ENCODE data around the gene KMT2D.

KMT2D gene

DNA sequence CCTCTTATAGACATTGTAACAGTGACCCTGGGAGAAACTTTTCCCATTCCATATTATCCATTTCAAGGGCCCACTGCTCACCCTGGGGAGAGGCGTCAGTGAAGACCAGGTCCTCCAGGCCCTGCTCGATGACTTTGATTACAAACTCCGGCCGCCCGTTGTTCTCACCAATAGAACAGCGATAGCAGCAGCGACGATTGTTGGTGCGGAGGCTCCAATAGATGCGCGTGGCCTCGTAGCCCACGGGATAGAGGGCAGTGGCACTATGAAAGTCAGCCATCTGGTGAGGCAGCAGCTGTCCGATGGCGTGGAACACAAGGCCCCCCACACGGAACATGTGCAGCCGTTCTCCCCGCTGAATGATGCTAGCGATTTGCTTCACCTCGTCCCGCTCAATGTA lies 34.5 kb downstream of the KMT2D start:
- no peak overlapping the region for H2AK5ac ChIP-seq (ENCODE audit: low read depth, low read length)

DNA sequence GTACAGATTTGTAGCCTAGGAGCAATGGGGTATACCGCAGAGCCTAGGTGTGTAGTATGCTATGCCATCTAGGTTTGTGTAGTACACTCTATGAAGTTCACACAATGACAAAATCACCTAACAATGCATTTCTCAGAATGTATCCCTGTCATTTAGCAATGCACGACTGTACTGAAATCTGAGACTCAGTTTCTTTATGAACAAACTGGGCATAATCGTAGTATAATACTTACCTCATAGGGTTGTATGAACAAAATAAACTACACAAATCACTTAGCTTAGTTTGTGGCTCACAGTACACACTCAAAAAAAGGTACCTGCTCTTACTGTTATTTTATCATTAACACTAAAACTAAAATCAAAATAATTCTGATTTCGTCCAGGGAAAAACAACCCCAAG lies 35.1 kb downstream of the KMT2D start:
- Histone ChIP-seq H3K27me3 (ENCODE audit: control insufficient read depth in 3 of 3, insufficient read depth in 3 of 3, low read depth in 1 of 3, low read length in 3 of 3) (no peaks in the 10 kb centered on the region), H3K4ac (ENCODE audit: low read length) (no peak overlapping the region), H3K23ac (ENCODE audit: low read depth, low read length, poor library complexity) (no peak overlapping the region), H2AFZ (ENCODE audit: low read length) (no peak overlapping the region), H3K18ac (ENCODE audit: low read length) (no peak overlapping the region), H3K27ac (replicated peaks; ENCODE audit: low read length) (no peak overlapping the region), H3K4me2 (ENCODE audit: insufficient read depth, low read length, poor library complexity, severe bottlenecking) (no peak overlapping the region), H3K4me3 (ENCODE audit: low read length in 2 of 2) (no peak overlapping the region), H3K14ac (ENCODE audit: low read length) (no peak overlapping the region), H4K91ac (ENCODE audit: low read depth, low read length, poor library complexity) (no peak overlapping the region), H2BK120ac (ENCODE audit: low read depth, low read length) (no peak overlapping the region), H3K4me1 (ENCODE audit: control insufficient read depth in 2 of 2, insufficient read depth in 1 of 2, low read depth in 1 of 2, low read length in 2 of 2) (no peaks in the 10 kb centered on the region), H3K79me1 (ENCODE audit: low read depth, low read length) (peaks cover 4% of the 10 kb centered on the region), H3K9me3 (replicated peaks in 1 of 2; ENCODE audit: control insufficient read depth in 2 of 2, insufficient read depth in 1 of 2, low read depth in 1 of 2, low read length in 2 of 2) (peaks cover 0 to 2% of the 10 kb centered on the region in 2 donors), H4K8ac (ENCODE audit: low read depth, low read length) (no peak overlapping the region), H2BK15ac (ENCODE audit: low read length) (no peak overlapping the region), H3K36me3 (replicated peaks in 1 of 2; ENCODE audit: control insufficient read depth in 2 of 2, insufficient read depth in 2 of 2, low read length in 2 of 2) (peaks cover 69 to 99% of the 10 kb centered on the region in 2 donors), H2BK12ac (ENCODE audit: low read length) (no peak overlapping the region), H2AK5ac (ENCODE audit: low read depth, low read length) (no peak overlapping the region), H2BK5ac (ENCODE audit: low read length) (no peak overlapping the region), H3K9ac (ENCODE audit: low read depth, low read length, poor library complexity) (no peak overlapping the region)
- WGBS, 2 donors (ENCODE audit: extremely low coverage in 2 of 2, insufficient read length in 2 of 2, insufficient replicate concordance in 1 of 2): no CpG with 5 or more reads among the region's 4 CpGs
- DNase-seq (ENCODE audit: low spot score): no peak

More for the DNA sequence above, 34.5 kb downstream of the KMT2D start:
- DNase-seq (ENCODE audit: low spot score): no peak
- Histone ChIP-seq H2BK15ac (ENCODE audit: low read length) (no peak overlapping the region), H3K9me3 (replicated peaks in 1 of 2; ENCODE audit: control insufficient read depth in 2 of 2, insufficient read depth in 1 of 2, low read depth in 1 of 2, low read length in 2 of 2) (peaks cover 0 to 2% of the 10 kb centered on the region in 2 donors), H2AFZ (ENCODE audit: low read length) (no peak overlapping the region), H3K27me3 (ENCODE audit: control insufficient read depth in 3 of 3, insufficient read depth in 3 of 3, low read depth in 1 of 3, low read length in 3 of 3) (no peaks in the 10 kb centered on the region), H3K18ac (ENCODE audit: low read length) (no peak overlapping the region), H3K4me1 (ENCODE audit: control insufficient read depth in 2 of 2, insufficient read depth in 1 of 2, low read depth in 1 of 2, low read length in 2 of 2) (no peaks in the 10 kb centered on the region), H3K36me3 (replicated peaks in 1 of 2; ENCODE audit: control insufficient read depth in 2 of 2, insufficient read depth in 2 of 2, low read length in 2 of 2) (peaks cover 76 to 99% of the 10 kb centered on the region in 2 donors), H2BK12ac (ENCODE audit: low read length) (no peak overlapping the region), H4K91ac (ENCODE audit: low read depth, low read length, poor library complexity) (no peak overlapping the region), H3K4me3 (ENCODE audit: low read length in 2 of 2) (peak overlapping the region in 1 of 2 donors; percentile 5), H2BK5ac (ENCODE audit: low read length) (no peak overlapping the region), H4K8ac (ENCODE audit: low read depth, low read length) (no peak overlapping the region), H3K14ac (ENCODE audit: low read length) (no peak overlapping the region), H2BK120ac (ENCODE audit: low read depth, low read length) (no peak overlapping the region), H3K23ac (ENCODE audit: low read depth, low read length, poor library complexity) (no peak overlapping the region), H3K79me1 (ENCODE audit: low read depth, low read length) (peaks cover 4% of the 10 kb centered on the region), H3K9ac (ENCODE audit: low read depth, low read length, poor library complexity) (no peak overlapping the region), H3K27ac (replicated peaks; ENCODE audit: low read length) (no peak overlapping the region), H3K4me2 (ENCODE audit: insufficient read depth, low read length, poor library complexity, severe bottlenecking) (no peak overlapping the region), H3K4ac (ENCODE audit: low read length) (no peak overlapping the region)
- no CpG with 5 or more reads among the region's 21 CpGs for WGBS, 2 donors (ENCODE audit: extremely low coverage in 2 of 2, insufficient read length in 2 of 2, insufficient replicate concordance in 1 of 2)

DNA sequence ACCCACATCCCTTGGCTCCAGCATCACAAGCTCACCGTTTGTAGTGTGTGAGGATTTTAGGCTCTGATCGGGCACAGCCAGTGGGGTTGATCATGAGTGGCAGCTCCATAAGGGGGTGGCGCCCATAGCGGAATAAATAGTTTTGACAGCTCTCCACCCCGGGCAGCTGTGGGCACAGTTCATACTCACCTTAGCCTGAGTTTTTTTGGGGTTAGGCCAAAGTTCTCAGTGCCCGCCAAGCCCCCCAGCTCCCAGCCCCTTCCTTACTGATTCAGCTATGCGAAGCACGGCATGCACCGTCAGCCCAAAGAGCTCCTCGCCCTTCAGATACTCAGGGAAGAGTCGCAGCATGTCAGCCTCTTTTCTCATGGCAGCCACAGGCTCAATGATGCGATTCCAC lies 36.1 kb downstream of the KMT2D start:
- H3K27ac ChIP-seq (replicated peaks; ENCODE audit: low read length): no peak overlapping the region
- no peak overlapping the region for H3K4me2 ChIP-seq (ENCODE audit: insufficient read depth, low read length, poor library complexity, severe bottlenecking)
- H2BK12ac ChIP-seq (ENCODE audit: low read length): no peak overlapping the region
- peaks cover 1% of the 10 kb centered on the region for H3K79me1 ChIP-seq (ENCODE audit: low read depth, low read length)
- DNase-seq (ENCODE audit: low spot score): no peak
- no peak overlapping the region for H3K18ac ChIP-seq (ENCODE audit: low read length)
- H3K4me1 ChIP-seq (ENCODE audit: control insufficient read depth in 2 of 2, insufficient read depth in 1 of 2, low read depth in 1 of 2, low read length in 2 of 2): peaks cover 0 to under 1% of the 10 kb centered on the region in 2 donors
- H3K27me3 ChIP-seq (ENCODE audit: control insufficient read depth in 3 of 3, insufficient read depth in 3 of 3, low read depth in 1 of 3, low read length in 3 of 3): no peaks in the 10 kb centered on the region
- no peak overlapping the region for H3K9ac ChIP-seq (ENCODE audit: low read depth, low read length, poor library complexity)
- no peak overlapping the region for H3K4ac ChIP-seq (ENCODE audit: low read length)
- no peak overlapping the region for H2AK5ac ChIP-seq (ENCODE audit: low read depth, low read length)
- peaks cover 0 to 2% of the 10 kb centered on the region in 2 donors for H3K9me3 ChIP-seq (replicated peaks in 1 of 2; ENCODE audit: control insufficient read depth in 2 of 2, insufficient read depth in 1 of 2, low read depth in 1 of 2, low read length in 2 of 2)
- H2BK5ac ChIP-seq (ENCODE audit: low read length): no peak overlapping the region
- no peak overlapping the region for H2BK15ac ChIP-seq (ENCODE audit: low read length)
- H3K36me3 ChIP-seq (replicated peaks in 1 of 2; ENCODE audit: control insufficient read depth in 2 of 2, insufficient read depth in 2 of 2, low read length in 2 of 2): peaks cover 64 to 92% of the 10 kb centered on the region in 2 donors
- no peak overlapping the region for H4K91ac ChIP-seq (ENCODE audit: low read depth, low read length, poor library complexity)
- no peak overlapping the region for H2AFZ ChIP-seq (ENCODE audit: low read length)
- no peak overlapping the region for H3K23ac ChIP-seq (ENCODE audit: low read depth, low read length, poor library complexity)
- H3K14ac ChIP-seq (ENCODE audit: low read length): no peak overlapping the region
- no peak overlapping the region for H2BK120ac ChIP-seq (ENCODE audit: low read depth, low read length)
- H3K4me3 ChIP-seq (ENCODE audit: low read length in 2 of 2): no peak overlapping the region
- WGBS, 2 donors (ENCODE audit: extremely low coverage in 2 of 2, insufficient read length in 2 of 2, insufficient replicate concordance in 1 of 2): no CpG with 5 or more reads among the region's 12 CpGs
- H4K8ac ChIP-seq (ENCODE audit: low read depth, low read length): no peak overlapping the region

DNA sequence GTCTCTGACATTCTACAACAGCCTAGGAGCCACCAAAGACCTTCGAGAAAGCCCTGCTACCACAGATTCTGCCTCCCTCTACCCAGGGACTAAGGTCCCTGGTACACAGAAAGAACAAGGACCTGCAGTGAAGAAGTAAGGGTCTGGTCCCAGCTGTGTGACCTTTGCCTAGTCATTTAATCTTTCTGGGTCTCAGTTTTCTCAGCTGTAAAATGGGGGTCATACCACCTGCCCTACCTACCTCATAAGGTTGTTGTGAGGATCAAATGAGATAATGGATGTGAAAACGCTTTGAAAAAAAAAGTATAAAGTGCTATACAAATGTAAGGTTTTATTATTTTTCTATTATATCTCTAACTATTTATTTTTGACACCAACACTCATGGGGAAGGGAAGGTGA lies 36.8 kb downstream of the KMT2D start:
- Histone ChIP-seq H3K36me3 (replicated peaks in 1 of 2; ENCODE audit: control insufficient read depth in 2 of 2, insufficient read depth in 2 of 2, low read length in 2 of 2) (peaks cover 58 to 87% of the 10 kb centered on the region in 2 donors), H2BK120ac (ENCODE audit: low read depth, low read length) (no peak overlapping the region)

More for the DNA sequence above, 36.8 kb downstream of the KMT2D start:
- Histone ChIP-seq H2AFZ (ENCODE audit: low read length) (no peak overlapping the region), H3K18ac (ENCODE audit: low read length) (no peak overlapping the region), H2BK15ac (ENCODE audit: low read length) (no peak overlapping the region), H3K9ac (ENCODE audit: low read depth, low read length, poor library complexity) (no peak overlapping the region), H3K27ac (replicated peaks; ENCODE audit: low read length) (no peak overlapping the region), H3K27me3 (ENCODE audit: control insufficient read depth in 3 of 3, insufficient read depth in 3 of 3, low read depth in 1 of 3, low read length in 3 of 3) (no peaks in the 10 kb centered on the region), H3K4me3 (ENCODE audit: low read length in 2 of 2) (no peak overlapping the region), H2BK12ac (ENCODE audit: low read length) (no peak overlapping the region), H2BK5ac (ENCODE audit: low read length) (no peak overlapping the region), H3K79me1 (ENCODE audit: low read depth, low read length) (peaks cover 1% of the 10 kb centered on the region), H4K8ac (ENCODE audit: low read depth, low read length) (no peak overlapping the region), H3K4me1 (ENCODE audit: control insufficient read depth in 2 of 2, insufficient read depth in 1 of 2, low read depth in 1 of 2, low read length in 2 of 2) (peaks cover 0 to 3% of the 10 kb centered on the region in 2 donors), H3K9me3 (replicated peaks in 1 of 2; ENCODE audit: control insufficient read depth in 2 of 2, insufficient read depth in 1 of 2, low read depth in 1 of 2, low read length in 2 of 2) (peaks cover 0 to 2% of the 10 kb centered on the region in 2 donors), H4K91ac (ENCODE audit: low read depth, low read length, poor library complexity) (no peak overlapping the region), H2AK5ac (ENCODE audit: low read depth, low read length) (no peak overlapping the region), H3K23ac (ENCODE audit: low read depth, low read length, poor library complexity) (no peak overlapping the region), H3K14ac (ENCODE audit: low read length) (no peak overlapping the region), H3K4me2 (ENCODE audit: insufficient read depth, low read length, poor library complexity, severe bottlenecking) (no peak overlapping the region), H3K4ac (ENCODE audit: low read length) (no peak overlapping the region)
- WGBS, 2 donors (ENCODE audit: extremely low coverage in 2 of 2, insufficient read length in 2 of 2, insufficient replicate concordance in 1 of 2): no CpG with 5 or more reads among the region's 2 CpGs
- no peak for DNase-seq (ENCODE audit: low spot score)

Data from neuronal stem cell (in vitro differentiated cells).